CD4-positive, alpha-beta T cell (primary cell): Measurements from ENCODE around the gene ATG16L1. TPM values are rescaled to one million over a fixed set of nuclear protein-coding genes. Genes with fewer than 3 reads are reported as not detected.

Experiments used
- ATAC-seq: fragments of 200-7000 bp; cut with Tn5 transposase; one replicate; pipeline ENCODE4 v1.10.0; 2022; ENCODE audit warnings: mild to moderate bottlenecking; ENCODE audit not compliant: poor library complexity
- CTCF ChIA-PET: fragments of 350-600 bp; sonication (Branson Sonifier 250); formaldehyde crosslinking; loops from one replicate; lab custom pipeline; 2021; ENCODE audit warnings: antibody characterized with exemption, inconsistent platforms; lab: Charles Lee
- POLR2A ChIA-PET: fragments of 350-600 bp; sonication (Branson Sonifier 250); formaldehyde crosslinking; loops from one replicate; lab custom pipeline; 2021; ENCODE audit warnings: antibody characterized with exemption, inconsistent platforms; lab: Charles Lee
- DNase-seq, 14 experiments: peaks; one replicate each; pipeline ENCODE4 v3.0.0-alpha.2; 2013 to 2020; ENCODE audit warnings: mixed read lengths in 2 of 14
- H3K27ac ChIP-seq, 2 donors: one replicate each; pipeline versions ENCODE4 v1.5.1 to v1.7.0; 2013; ENCODE audit warnings: low read length in 2 of 2, low read depth in 1 of 2, mild to moderate bottlenecking in 1 of 2
- H3K27me3 ChIP-seq, 2 experiments: 1 replicate in 1 of 2; 2 replicates in 1 of 2; pipeline versions ENCODE4 v1.6.1 to v1.7.0; 2013; ENCODE audit warnings: low read length in 2 of 2, control low read depth in 1 of 2, mild to moderate bottlenecking in 1 of 2, moderate library complexity in 1 of 2; ENCODE audit not compliant: insufficient read depth in 2 of 2, control insufficient read depth in 1 of 2
- H3K36me3 ChIP-seq: one replicate; pipeline ENCODE4 v1.6.1; 2013; ENCODE audit warnings: low read length, control low read depth; ENCODE audit not compliant: insufficient read depth
- H3K4me1 ChIP-seq: one replicate; pipeline ENCODE4 v1.6.1; 2013; ENCODE audit warnings: low read length, control low read depth; ENCODE audit not compliant: insufficient read depth
- H3K4me3 ChIP-seq: one replicate; pipeline ENCODE4 v1.5.1; 2013; ENCODE audit warnings: mild to moderate bottlenecking, low read length, moderate library complexity
- H3K9me3 ChIP-seq, 2 experiments: 1 replicate in 1 of 2; 2 replicates in 1 of 2; pipeline versions ENCODE4 v1.6.1 to v1.7.0; 2013; ENCODE audit warnings: low read length in 2 of 2, mild to moderate bottlenecking in 2 of 2, control low read depth in 1 of 2, moderate library complexity in 1 of 2; ENCODE audit not compliant: control insufficient read depth in 1 of 2, insufficient read depth in 1 of 2
- H3K27ac Mint-ChIP-seq: one replicate; pipeline ENCODE4 v1.8.0; 2020; ENCODE audit warnings: mixed read lengths
- H3K27me3 Mint-ChIP-seq: one replicate; pipeline ENCODE4 v1.8.0; 2021; ENCODE audit warnings: mixed read lengths
- H3K36me3 Mint-ChIP-seq: one replicate; pipeline ENCODE4 v1.8.0; 2021; ENCODE audit warnings: low read depth, mixed read lengths
- H3K4me1 Mint-ChIP-seq: one replicate; pipeline ENCODE4 v1.8.0; 2021; ENCODE audit warnings: low read depth, mixed read lengths
- H3K4me3 Mint-ChIP-seq: one replicate; pipeline ENCODE4 v1.8.0; 2020; ENCODE audit warnings: mild to moderate bottlenecking, mixed read lengths
- H3K9me3 Mint-ChIP-seq: one replicate; pipeline ENCODE4 v1.8.0; 2020; ENCODE audit warnings: mixed read lengths
- CTCF ChIP-seq: fragments of 200-600 bp; IDR thresholded peaks from one replicate; pipeline ENCODE4 v1.8.0; 2022; ENCODE audit warnings: antibody characterized with exemption, mild to moderate bottlenecking
- intact Hi-C, 2 experiments: fragments of 100-400 bp; cut with DNase I in 1 of 2; cut with micrococcal nuclease in 1 of 2; formaldehyde crosslinking; loops; one replicate each; pipeline versions ENCODE4 v1.15.1 to v1.9.0; 2023 to 2025; cut with DNase I, micrococcal nuclease
- total RNA-seq, 174 experiments: library from RNA in 2 of 174; stranded (reverse) in 2 of 174; gene quantifications; one replicate each; pipeline ENCODE4 v1.2.3 and lab custom pipeline; 2021 to 2026

The ATG16L1 gene
- total RNA-seq, 2 experiments from 2014 or later, result 134 to 135 TPM

- no peak for TF ChIP-seq CTCF
- no peaks in the 10 kb centered on the region for H3K27me3 Mint-ChIP-seq
- H3K9me3 Mint-ChIP-seq, result no peaks in the 10 kb centered on the region
- CTCF ChIA-PET, result interaction anchor here (1.8 kb wide), 1 partner anchor 10 kb away, joined by 4 read pairs; no protein-coding TSS in a partner anchor
- H3K4me3 Mint-ChIP-seq, result peak overlapping the region; percentile 82
- peaks cover 96% of the 10 kb centered on the region for H3K36me3 Mint-ChIP-seq
- peaks cover 94% of the 10 kb centered on the region for H3K4me1 Mint-ChIP-seq
- H3K27ac Mint-ChIP-seq, result peak overlapping the region; percentile 97
- POLR2A ChIA-PET, result interaction anchor here (0.9 to 5.9 kb wide), 13 partner anchors 9 to 720 kb away, joined by 3 to 77 read pairs (median 5); partner anchors contain the start of genes ATG16L1, DGKD, EIF4E2 and INPP5D
- Histone ChIP-seq H3K27me3 (no peaks in the 10 kb centered on the region), H3K4me3 (no peak overlapping the region), H3K9me3 (no peaks in the 10 kb centered on the region), H3K4me1 (peaks cover 61% of the 10 kb centered on the region), H3K27ac (peak overlapping the region; percentile 86 to 88), H3K36me3 (peaks cover 60% of the 10 kb centered on the region)
- no peak for DNase-seq
- ATAC-seq, result no peak
- intact Hi-C loops, result loop anchor here in 1 of 2 experiments (10.0 kb wide), 1 partner anchor 584 kb away; the partner anchor contains the start of gene HJURP
Measured at GRCh38 chr2:233270951-233271350, 19.5 kb downstream of the ATG16L1 start.

GRCh38 chr2:233271693-233272092, 20.2 kb downstream of the ATG16L1 start:
- Histone ChIP-seq H3K4me3 (no peak overlapping the region), H3K9me3 (no peaks in the 10 kb centered on the region), H3K4me1 (peaks cover 57% of the 10 kb centered on the region), H3K27ac (peak overlapping the region; percentile 66 to 88), H3K36me3 (peaks cover 60% of the 10 kb centered on the region), H3K27me3 (no peaks in the 10 kb centered on the region)
- no peak for TF ChIP-seq CTCF
- ATAC-seq (no peak), DNase-seq (no peak)
- intact Hi-C loops, result loop anchor here in 1 of 2 experiments (2.0 to 10.0 kb wide), 2 partner anchors 59 to 583 kb away; partner anchors contain the start of gene HJURP
- H3K4me3 Mint-ChIP-seq, result peak overlapping the region; percentile 34
- peak overlapping the region; percentile 97 for H3K27ac Mint-ChIP-seq
- H3K36me3 Mint-ChIP-seq, result peaks cover 96% of the 10 kb centered on the region
- peaks cover 91% of the 10 kb centered on the region for H3K4me1 Mint-ChIP-seq
- CTCF ChIA-PET, result interaction anchor here (1.8 to 2.9 kb wide), 2 partner anchors 9 to 21 kb away, joined by 4 to 8 read pairs; partner anchors contain the start of gene ATG16L1
- no peaks in the 10 kb centered on the region for H3K27me3 Mint-ChIP-seq
- no peaks in the 10 kb centered on the region for H3K9me3 Mint-ChIP-seq
- POLR2A ChIA-PET, result interaction anchor here (0.6 to 5.9 kb wide), 4 partner anchors 20 to 264 kb away, joined by 3 to 77 read pairs (median 10); partner anchors contain the start of gene ATG16L1

- H3K4me3 ChIP-seq, result no peak overlapping the region
- ChIA-PET POLR2A (no interaction called here), CTCF (interaction anchor here (2.9 kb wide), 1 partner anchor 22 kb away, joined by 8 read pairs; the partner anchor contains the start of gene ATG16L1)
- peaks cover 76% of the 10 kb centered on the region for H3K4me1 Mint-ChIP-seq
- no peak for TF ChIP-seq CTCF
- no peaks in the 10 kb centered on the region for H3K27me3 ChIP-seq
- H3K9me3 Mint-ChIP-seq, result no peaks in the 10 kb centered on the region
- H3K9me3 ChIP-seq, result no peaks in the 10 kb centered on the region
- H3K36me3 ChIP-seq, result peaks cover 71% of the 10 kb centered on the region
- no peak for DNase-seq
- peak overlapping the region; percentile 97 for H3K27ac Mint-ChIP-seq
- intact Hi-C loops, result loop anchor here in 1 of 2 experiments (2.0 to 10.0 kb wide), 2 partner anchors 58 to 582 kb away; partner anchors contain the start of gene HJURP
- H3K4me3 Mint-ChIP-seq, result no peak overlapping the region
- no peak overlapping the region for H3K27ac ChIP-seq
- no peaks in the 10 kb centered on the region for H3K27me3 Mint-ChIP-seq
- ATAC-seq, result no peak
- H3K4me1 ChIP-seq, result peaks cover 43% of the 10 kb centered on the region
- H3K36me3 Mint-ChIP-seq, result peaks cover 96% of the 10 kb centered on the region
Measured at GRCh38 chr2:233273120-233273519, 21.6 kb downstream of the ATG16L1 start.
